NCI-H1694 treated with DMSO at 0.1 percent for 48 hours (cell line): ENCODE results near the gene LDB1.

Experiments
- DNase-seq: peaks from one replicate; lab custom pipeline; 2025; lab: John Stamatoyannopoulos, UW

Gene LDB1

DNA sequence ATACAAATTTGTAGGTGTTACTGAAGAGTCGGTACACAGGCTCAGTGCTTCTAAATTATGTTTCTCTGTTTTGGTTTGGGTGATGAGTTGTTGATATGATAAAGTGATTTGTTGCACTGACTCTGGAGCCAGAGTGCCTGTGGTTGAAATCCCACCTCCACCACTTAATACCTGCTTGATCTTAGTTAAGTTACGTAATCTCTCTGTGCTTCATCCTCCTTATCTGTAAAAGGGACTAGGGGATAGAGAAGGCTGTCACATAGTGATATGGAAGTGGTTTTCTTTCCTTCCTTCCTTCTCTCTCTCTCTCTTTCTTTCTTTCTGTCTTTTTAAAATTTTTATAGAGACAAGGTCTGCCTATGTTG, 55.7 kb downstream of the LDB1 start:
- no peak for DNase-seq

DNA sequence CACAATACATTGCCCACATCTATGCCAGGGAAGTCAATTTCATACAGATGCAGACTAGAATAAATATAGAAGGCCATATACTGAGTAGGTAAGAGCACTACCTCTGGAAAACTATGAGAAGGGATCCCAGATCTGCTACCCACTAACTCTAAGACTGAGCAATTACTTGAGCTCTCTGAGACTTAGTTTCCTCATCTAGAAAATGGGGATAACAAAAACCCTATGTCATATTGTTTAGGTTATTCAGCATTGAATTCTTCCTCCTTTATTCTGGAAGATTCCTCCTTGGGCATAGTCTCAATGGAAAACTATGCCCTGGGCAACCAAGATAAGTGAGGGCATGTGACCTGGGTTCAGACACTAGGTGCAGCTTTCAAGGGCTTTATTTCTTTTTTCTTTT, 60.2 kb downstream of the LDB1 start:
- no peak for DNase-seq
